Neural progenitor cell (in vitro differentiated cells): ENCODE results near the gene VAPA. TPM values are rescaled to one million over a fixed set of nuclear protein-coding genes. Genes with fewer than 3 reads are reported as not detected.

Source experiments
- DNase-seq: peaks from one replicate; pipeline ENCODE4 v3.0.0-alpha.2; 2016; ENCODE audit warnings: low spot score
- H2AFZ ChIP-seq: fragments of 200-600 bp; sonication (generic); replicated peaks from 2 replicates; pipeline ENCODE4 v1.6.1; 2016; ENCODE audit warnings: antibody characterized with exemption
- H3F3A ChIP-seq: fragments of 200-600 bp; sonication (generic); 2 replicates; pipeline ENCODE4 v1.6.1; 2016; ENCODE audit warnings: antibody characterized with exemption, low read depth
- H3K27ac ChIP-seq: fragments of 200-600 bp; sonication (generic); 2 replicates; pipeline ENCODE4 v1.5.1; 2016; ENCODE audit warnings: mild to moderate bottlenecking
- H3K27me3 ChIP-seq: fragments of 200-600 bp; sonication (generic); 2 replicates; pipeline ENCODE4 v1.6.1; 2016; ENCODE audit warnings: mild to moderate bottlenecking, moderate library complexity
- H3K36me3 ChIP-seq: fragments of 200-600 bp; sonication (generic); 2 replicates; pipeline ENCODE4 v1.5.1; 2016
- H3K4me1 ChIP-seq: fragments of 200-600 bp; sonication (generic); 2 replicates; pipeline ENCODE4 v1.6.1; 2016; ENCODE audit warnings: mixed run types
- H3K4me2 ChIP-seq: fragments of 200-600 bp; sonication (generic); 2 replicates; pipeline ENCODE4 v1.6.1; 2016
- H3K4me3 ChIP-seq: fragments of 200-600 bp; sonication (generic); 2 replicates; pipeline ENCODE4 v1.5.1; 2016
- H3K79me2 ChIP-seq: fragments of 200-600 bp; sonication (generic); 2 replicates; pipeline ENCODE4 v1.6.1; 2016; ENCODE audit warnings: low read depth
- H3K9ac ChIP-seq: fragments of 200-600 bp; sonication (generic); 2 replicates; pipeline ENCODE4 v1.6.1; 2016
- H3K9me3 ChIP-seq: fragments of 200-600 bp; sonication (generic); 2 replicates; pipeline ENCODE4 v1.5.1; 2016; ENCODE audit warnings: low read depth
- H4K20me1 ChIP-seq: fragments of 200-600 bp; sonication (generic); 2 replicates; pipeline ENCODE4 v1.6.1; 2016; ENCODE audit warnings: low read depth
- H3K27ac Mint-ChIP-seq: 3 replicates; pipeline ENCODE4 v1.8.0; 2021; ENCODE audit warnings: mixed read lengths
- H3K27me3 Mint-ChIP-seq: 2 replicates; pipeline ENCODE4 v1.8.0; 2022; ENCODE audit warnings: low read depth, mild to moderate bottlenecking, inconsistent platforms, moderate library complexity, mixed read lengths; ENCODE audit not compliant: insufficient read depth
- H3K36me3 Mint-ChIP-seq: 3 replicates; pipeline ENCODE4 v1.8.0; 2021; ENCODE audit warnings: mixed read lengths
- H3K4me1 Mint-ChIP-seq: 3 replicates; pipeline ENCODE4 v1.8.0; 2021; ENCODE audit warnings: mixed read lengths
- H3K4me3 Mint-ChIP-seq: 3 replicates; pipeline ENCODE4 v1.8.0; 2021; ENCODE audit warnings: mild to moderate bottlenecking, moderate library complexity, mixed read lengths
- H3K9me3 Mint-ChIP-seq: 3 replicates; pipeline ENCODE4 v1.8.0; 2020; ENCODE audit warnings: mixed read lengths
- EZH2 ChIP-seq: fragments of 200-600 bp; sonication (generic); IDR thresholded peaks from 2 replicates; pipeline ENCODE4 v1.6.1; 2017; ENCODE audit warnings: antibody characterized with exemption, mild to moderate bottlenecking, moderate library complexity
- EZH2phosphoT487 ChIP-seq: fragments of 200-600 bp; sonication (generic); IDR thresholded peaks from 2 replicates; pipeline ENCODE4 v1.6.1; 2017; ENCODE audit warnings: antibody characterized with exemption
- total RNA-seq: library from RNA; depleted of rRNA; stranded (reverse); fragments of >200 nt; gene quantifications from 2 replicates; pipeline ENCODE4 v1.2.3, GENCODE V29; 2015; ENCODE audit warnings: low replicate concordance
- TF ChIP-seq, protein P1 (sequence below): fragments of 200-600 bp; sonication (generic); IDR thresholded peaks from 2 replicates; pipeline ENCODE4 v1.5.1; 2017; ENCODE audit warnings: antibody characterized with exemption, mild to moderate bottlenecking

Gene VAPA
- total RNA-seq, 1 donor from 2014 or later = 285 TPM

DNA sequence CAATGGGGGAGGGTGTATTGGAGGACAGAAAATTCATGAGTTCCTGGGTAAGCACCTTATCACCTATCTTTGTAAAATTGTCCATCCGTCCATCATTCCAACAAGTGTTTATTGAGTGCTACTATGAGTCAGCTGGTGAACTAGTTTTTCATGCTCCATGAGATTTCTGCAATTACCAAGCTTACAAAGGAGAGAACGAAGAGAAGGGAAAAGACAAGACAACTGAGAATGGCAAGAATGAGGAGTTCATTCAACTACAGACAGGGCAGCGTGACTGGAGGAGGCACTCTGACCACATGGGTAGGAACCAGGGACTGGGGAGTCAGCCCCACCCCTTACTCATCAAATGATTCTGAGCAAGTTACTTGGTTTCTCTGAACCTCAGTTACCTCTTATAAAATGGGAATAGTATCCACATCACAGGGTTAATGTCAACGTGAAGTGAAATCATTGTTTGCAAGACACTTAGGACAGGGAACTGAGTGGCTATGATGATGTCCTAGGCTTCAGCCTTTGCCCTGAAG lies 46.7 kb upstream of the VAPA start:
- H3K36me3 Mint-ChIP-seq = peaks cover 9% of the 10 kb centered on the region
- no peak overlapping the region for H3K4me2 ChIP-seq
- peaks cover 15% of the 10 kb centered on the region for H3K9me3 Mint-ChIP-seq

DNA sequence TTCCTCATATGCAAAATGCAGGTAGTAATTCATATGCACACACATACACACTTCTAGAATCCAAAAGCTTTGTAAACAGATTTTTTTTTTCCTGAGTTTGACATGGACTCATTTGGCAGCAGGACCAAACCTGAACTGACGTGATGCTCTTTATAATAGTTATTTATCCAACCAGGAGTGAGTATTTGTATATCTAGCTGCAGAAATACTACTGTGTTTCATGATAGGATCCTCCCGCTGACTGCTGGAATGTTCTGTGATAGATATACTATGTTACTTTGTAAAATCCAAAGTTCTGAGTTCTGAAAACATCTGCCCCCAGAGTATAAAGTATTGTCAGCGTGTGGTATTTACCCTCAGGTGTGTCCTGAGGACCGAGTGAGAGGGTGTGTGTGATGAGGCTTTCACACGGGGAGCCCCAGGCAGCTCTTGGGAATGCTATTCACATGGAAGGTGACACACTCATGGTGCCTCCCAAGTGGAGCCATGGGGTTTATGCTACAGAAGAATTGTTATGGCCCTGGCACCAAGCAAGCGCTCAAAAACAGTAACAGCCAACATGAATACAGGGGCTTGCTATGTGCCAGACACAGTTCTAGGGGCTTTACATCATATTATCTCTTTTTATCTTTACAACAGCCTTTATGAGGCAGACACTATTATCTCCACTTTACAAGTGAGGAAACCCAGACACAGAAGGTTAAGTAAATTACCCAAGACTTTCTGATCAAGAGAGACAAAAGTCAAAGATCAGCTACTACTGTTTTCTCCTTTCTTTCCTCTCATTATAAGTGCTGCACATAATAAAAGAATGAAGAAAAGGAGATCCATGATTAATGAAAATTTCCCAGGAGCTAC lies 44.7 kb upstream of the VAPA start:
- Histone ChIP-seq H4K20me1 (no peaks in the 10 kb centered on the region), H3K4me1 (peaks cover 13% of the 10 kb centered on the region), H2AFZ (no peak overlapping the region), H3K4me2 (no peak overlapping the region), H3K9me3 (peaks cover 4% of the 10 kb centered on the region), H3K4me3 (no peak overlapping the region), H3K27ac (no peak overlapping the region), H3F3A (no peaks in the 10 kb centered on the region), H3K36me3 (no peaks in the 10 kb centered on the region), H3K27me3 (no peaks in the 10 kb centered on the region), H3K79me2 (no peaks in the 10 kb centered on the region), H3K9ac (no peak overlapping the region)
- Mint-ChIP-seq H3K9me3 (peaks cover 15% of the 10 kb centered on the region), H3K4me3 (no peak overlapping the region), H3K27me3 (peaks cover 2% of the 10 kb centered on the region), H3K27ac (no peak overlapping the region), H3K4me1 (peaks cover 27% of the 10 kb centered on the region), H3K36me3 (peaks cover 9% of the 10 kb centered on the region)
- TF ChIP-seq, protein P1, sequence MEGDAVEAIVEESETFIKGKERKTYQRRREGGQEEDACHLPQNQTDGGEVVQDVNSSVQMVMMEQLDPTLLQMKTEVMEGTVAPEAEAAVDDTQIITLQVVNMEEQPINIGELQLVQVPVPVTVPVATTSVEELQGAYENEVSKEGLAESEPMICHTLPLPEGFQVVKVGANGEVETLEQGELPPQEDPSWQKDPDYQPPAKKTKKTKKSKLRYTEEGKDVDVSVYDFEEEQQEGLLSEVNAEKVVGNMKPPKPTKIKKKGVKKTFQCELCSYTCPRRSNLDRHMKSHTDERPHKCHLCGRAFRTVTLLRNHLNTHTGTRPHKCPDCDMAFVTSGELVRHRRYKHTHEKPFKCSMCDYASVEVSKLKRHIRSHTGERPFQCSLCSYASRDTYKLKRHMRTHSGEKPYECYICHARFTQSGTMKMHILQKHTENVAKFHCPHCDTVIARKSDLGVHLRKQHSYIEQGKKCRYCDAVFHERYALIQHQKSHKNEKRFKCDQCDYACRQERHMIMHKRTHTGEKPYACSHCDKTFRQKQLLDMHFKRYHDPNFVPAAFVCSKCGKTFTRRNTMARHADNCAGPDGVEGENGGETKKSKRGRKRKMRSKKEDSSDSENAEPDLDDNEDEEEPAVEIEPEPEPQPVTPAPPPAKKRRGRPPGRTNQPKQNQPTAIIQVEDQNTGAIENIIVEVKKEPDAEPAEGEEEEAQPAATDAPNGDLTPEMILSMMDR = no peak
- TF ChIP-seq EZH2 = no peak
- TF ChIP-seq EZH2phosphoT487 = no peak
- DNase-seq = no peak

More for the DNA sequence above, 46.7 kb upstream of the VAPA start:
- no peaks in the 10 kb centered on the region for H3K27me3 ChIP-seq
- H3K27me3 Mint-ChIP-seq = no peaks in the 10 kb centered on the region
- no peak overlapping the region for H3K4me3 Mint-ChIP-seq
- no peak overlapping the region for H3K9ac ChIP-seq
- no peak overlapping the region for H3K4me3 ChIP-seq
- H3K36me3 ChIP-seq = no peaks in the 10 kb centered on the region
- DNase-seq = no peak
- peaks cover 4% of the 10 kb centered on the region for H3K9me3 ChIP-seq
- H4K20me1 ChIP-seq = no peaks in the 10 kb centered on the region
- no peak overlapping the region for H2AFZ ChIP-seq
- no peak overlapping the region for H3K27ac Mint-ChIP-seq
- no peaks in the 10 kb centered on the region for H3F3A ChIP-seq
- H3K4me1 Mint-ChIP-seq = peaks cover 35% of the 10 kb centered on the region
- H3K4me1 ChIP-seq = peaks cover 13% of the 10 kb centered on the region
- TF ChIP-seq, protein P1 = no peak
- TF ChIP-seq EZH2phosphoT487 (no peak), EZH2 (no peak)
- H3K27ac ChIP-seq = no peak overlapping the region
- H3K79me2 ChIP-seq = no peaks in the 10 kb centered on the region

DNA sequence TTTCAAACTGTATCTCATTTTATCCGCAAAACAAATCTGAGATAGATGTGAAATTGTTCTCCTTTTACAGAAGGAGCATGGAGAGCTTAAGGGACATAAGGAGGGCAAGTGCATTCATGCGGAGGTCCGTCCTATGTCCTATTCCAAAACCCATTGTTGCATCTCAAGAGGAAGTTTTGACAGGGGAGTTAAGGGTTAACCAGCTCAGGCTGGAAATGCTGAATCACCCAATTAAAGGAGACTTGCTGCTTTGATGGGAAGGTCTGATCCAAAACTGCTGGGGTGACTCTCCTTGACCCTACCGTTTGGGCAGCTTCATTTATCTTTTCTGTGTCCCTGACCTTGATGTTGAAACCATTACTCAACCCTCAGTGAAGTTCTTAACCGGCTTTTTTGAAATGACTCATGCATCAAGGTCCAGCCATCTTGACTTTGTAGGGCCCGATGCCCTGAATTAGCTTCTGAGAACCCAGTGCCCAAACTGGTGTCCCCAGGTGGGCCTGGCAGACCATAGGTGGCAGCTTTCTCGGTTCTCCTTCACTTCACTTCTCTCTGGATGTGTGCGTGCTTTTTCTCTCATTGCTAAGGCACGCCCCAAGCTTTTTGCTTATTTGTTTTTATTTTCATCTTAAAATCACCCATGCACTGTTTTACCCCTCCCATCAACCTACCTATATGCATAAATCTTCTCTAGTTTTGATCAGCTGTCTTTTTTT lies 43.9 kb upstream of the VAPA start:
- TF ChIP-seq EZH2 (no peak), EZH2phosphoT487 (no peak)
- TF ChIP-seq, protein P1 = no peak
- H3K27ac Mint-ChIP-seq = no peak overlapping the region
- no peaks in the 10 kb centered on the region for H3K27me3 ChIP-seq
- no peak overlapping the region for H3K4me3 ChIP-seq
- H4K20me1 ChIP-seq = no peaks in the 10 kb centered on the region
- no peak overlapping the region for H3K27ac ChIP-seq
- peaks cover 4% of the 10 kb centered on the region for H3K9me3 ChIP-seq
- H3K36me3 Mint-ChIP-seq = peaks cover 9% of the 10 kb centered on the region
- H3K36me3 ChIP-seq = no peaks in the 10 kb centered on the region
- peaks cover 2% of the 10 kb centered on the region for H3K27me3 Mint-ChIP-seq
- peaks cover 26% of the 10 kb centered on the region for H3K4me1 Mint-ChIP-seq
- no peak overlapping the region for H2AFZ ChIP-seq
- peaks cover 13% of the 10 kb centered on the region for H3K4me1 ChIP-seq
- no peaks in the 10 kb centered on the region for H3F3A ChIP-seq
- no peak for DNase-seq
- no peaks in the 10 kb centered on the region for H3K79me2 ChIP-seq
- H3K4me2 ChIP-seq = no peak overlapping the region
- no peak overlapping the region for H3K9ac ChIP-seq
- no peak overlapping the region for H3K4me3 Mint-ChIP-seq
- peaks cover 15% of the 10 kb centered on the region for H3K9me3 Mint-ChIP-seq
